IMR-90 (cell line): Measurements from ENCODE around the gene BTBD10. TPM values are rescaled to one million over a fixed set of nuclear protein-coding genes. Genes with fewer than 3 reads are reported as not detected.

Source experiments
- ATAC-seq: fragments of 200-7000 bp; cut with Tn5 transposase; 2 replicates; pipeline ENCODE4 v1.9.1; 2020; ENCODE audit warnings: low read depth, mild to moderate bottlenecking, moderate library complexity
- BruUV-seq: library from RNA; stranded (reverse); fragments of 400-500 nt; replicated peaks from 2 replicates; lab custom pipeline; 2021; lab: Mats Ljungman, UMichigan
- CTCF ChIA-PET: fragments of 300-600 bp; formaldehyde crosslinking; extraction: SDS; loops from one replicate; lab custom pipeline; 2021; ENCODE audit warnings: antibody characterized with exemption; lab: Yijun Ruan, JAX
- POLR2A ChIA-PET: fragments of 300-600 bp; sonication (Branson Sonifier 250); formaldehyde crosslinking; loops from one replicate; lab custom pipeline; 2022; ENCODE audit warnings: antibody characterized with exemption; ENCODE audit not compliant: unreplicated experiment; lab: Charles Lee
- DNase-seq: peaks from one replicate; pipeline ENCODE4 v3.0.0; 2013
- H2AFZ ChIP-seq: replicated peaks from 2 replicates; pipeline ENCODE3; 2013; ENCODE audit warnings: low read length, mild to moderate bottlenecking; ENCODE audit not compliant: poor library complexity
- H2AK5ac ChIP-seq: 2 replicates; pipeline ENCODE4 v1.6.1; 2013; ENCODE audit warnings: low read depth, low read length, inconsistent platforms
- H2AK9ac ChIP-seq: replicated peaks from 2 replicates; pipeline ENCODE3; 2013; ENCODE audit warnings: mild to moderate bottlenecking, low read depth, low read length, moderate library complexity; ENCODE audit not compliant: poor library complexity
- H2BK120ac ChIP-seq: 2 replicates; pipeline ENCODE4 v1.6.1; 2013; ENCODE audit warnings: low read depth, low read length, inconsistent platforms
- H2BK15ac ChIP-seq: 3 replicates; pipeline ENCODE4 v1.6.1; 2013; ENCODE audit warnings: low read depth, low read length, inconsistent platforms
- H2BK20ac ChIP-seq: 2 replicates; pipeline ENCODE4 v1.6.1; 2013; ENCODE audit warnings: low read depth, mild to moderate bottlenecking, inconsistent platforms, low read length, moderate library complexity
- H2BK5ac ChIP-seq: 2 replicates; pipeline ENCODE4 v1.6.1; 2013; ENCODE audit warnings: mild to moderate bottlenecking, low read depth, low read length, inconsistent platforms; ENCODE audit not compliant: poor library complexity, severe bottlenecking
- H3K14ac ChIP-seq: replicated peaks from 2 replicates; pipeline ENCODE4 v1.6.1; 2013; ENCODE audit warnings: low read depth, low read length, inconsistent platforms
- H3K18ac ChIP-seq: 2 replicates; pipeline ENCODE4 v1.6.1; 2013; ENCODE audit warnings: low read depth, low read length, control low read depth
- H3K23ac ChIP-seq: 2 replicates; pipeline ENCODE4 v1.6.1; 2013; ENCODE audit warnings: low read depth, low read length, inconsistent platforms
- H3K27ac ChIP-seq: 2 replicates; pipeline ENCODE4 v1.5.1; 2013; ENCODE audit warnings: mild to moderate bottlenecking, control low read depth, low read length; ENCODE audit not compliant: insufficient read depth
- H3K27me3 ChIP-seq: 2 replicates; pipeline ENCODE4 v1.6.1; 2013; ENCODE audit warnings: low read length; ENCODE audit not compliant: control insufficient read depth, insufficient read depth
- H3K36me3 ChIP-seq: 2 replicates; pipeline ENCODE4 v1.6.1; 2013; ENCODE audit warnings: low read length, mixed read lengths; ENCODE audit not compliant: control insufficient read depth, insufficient read depth
- H3K4ac ChIP-seq: 2 replicates; pipeline ENCODE4 v1.6.1; 2013; ENCODE audit warnings: low read depth, low read length, inconsistent platforms
- H3K4me1 ChIP-seq: 2 replicates; pipeline ENCODE4 v1.6.1; 2013; ENCODE audit warnings: low read length, mixed read lengths; ENCODE audit not compliant: control insufficient read depth, insufficient read depth
- H3K4me2 ChIP-seq: 2 replicates; pipeline ENCODE4 v1.6.1; 2013; ENCODE audit warnings: low read depth, mild to moderate bottlenecking, control low read depth, low read length, moderate library complexity
- H3K4me3 ChIP-seq: 2 replicates; pipeline ENCODE4 v1.5.1; 2013; ENCODE audit warnings: low read depth, mild to moderate bottlenecking, control low read depth, low read length, moderate library complexity; ENCODE audit not compliant: insufficient read depth
- H3K56ac ChIP-seq: 2 replicates; pipeline ENCODE4 v1.6.1; 2013; ENCODE audit warnings: low read length, inconsistent platforms; ENCODE audit not compliant: insufficient read depth; ENCODE audit errors: extremely low read depth
- H3K79me1 ChIP-seq, 2 experiments: 2 replicates each; pipeline ENCODE4 v1.6.1; 2013; ENCODE audit warnings: low read length in 2 of 2, inconsistent platforms in 1 of 2, low read depth in 1 of 2
- H3K9ac ChIP-seq: 2 replicates; pipeline ENCODE4 v1.6.1; 2013; ENCODE audit warnings: low read depth, low read length, control low read depth
- H3K9me1 ChIP-seq: 2 replicates; pipeline ENCODE4 v1.6.1; 2013; ENCODE audit warnings: low read length, inconsistent platforms; ENCODE audit not compliant: insufficient read depth
- H3K9me3 ChIP-seq: 2 replicates; pipeline ENCODE4 v1.6.1; 2013; ENCODE audit warnings: low read length; ENCODE audit not compliant: control insufficient read depth, insufficient read depth
- H4K20me1 ChIP-seq: 2 replicates; pipeline ENCODE4 v1.6.1; 2013; ENCODE audit warnings: low read length, inconsistent platforms; ENCODE audit not compliant: insufficient read depth
- H4K5ac ChIP-seq: 2 replicates; pipeline ENCODE4 v1.6.1; 2013; ENCODE audit warnings: mild to moderate bottlenecking, low read depth, low read length, control low read depth
- H4K8ac ChIP-seq, 2 experiments: 2 replicates each; pipeline ENCODE4 v1.6.1; 2013; ENCODE audit warnings: low read depth in 2 of 2, low read length in 2 of 2, control low read depth in 1 of 2, inconsistent platforms in 1 of 2
- H4K91ac ChIP-seq: 2 replicates; pipeline ENCODE4 v1.6.1; 2013; ENCODE audit warnings: low read depth, low read length, inconsistent platforms; ENCODE audit not compliant: insufficient read depth
- BHLHE40 ChIP-seq: fragments of 150-350 bp; IDR thresholded peaks from 2 replicates; pipeline ENCODE4 v1.6.1; 2016; ENCODE audit warnings: mild to moderate bottlenecking, low read depth, low read length
- CEBPB ChIP-seq: IDR thresholded peaks from 2 replicates; pipeline ENCODE4 v1.6.1; 2012; ENCODE audit warnings: low read depth, low read length, improper control_type of control experiment
- CHD1 ChIP-seq: IDR thresholded peaks from 2 replicates; pipeline ENCODE4 v1.6.1; 2012; ENCODE audit warnings: low read depth, low read length, improper control_type of control experiment
- CTCF ChIP-seq: conservative IDR thresholded peaks from 2 replicates; pipeline ENCODE4 v1.5.1; 2012; ENCODE audit warnings: mild to moderate bottlenecking, low read depth, low read length, improper control_type of control experiment
- ELK1 ChIP-seq: fragments of 150-350 bp; IDR thresholded peaks from 2 replicates; pipeline ENCODE4 v1.6.1; 2016; ENCODE audit warnings: low read depth, mild to moderate bottlenecking, low read length, moderate library complexity, borderline replicate concordance
- FOS ChIP-seq: fragments of 150-350 bp; IDR thresholded peaks from 2 replicates; pipeline ENCODE4 v1.6.1; 2016; ENCODE audit warnings: low read depth, low read length
- MAFK ChIP-seq: IDR thresholded peaks from 2 replicates; pipeline ENCODE4 v1.6.1; 2012; ENCODE audit warnings: low read depth, low read length, improper control_type of control experiment
- MAZ ChIP-seq: IDR thresholded peaks from 2 replicates; pipeline ENCODE4 v1.6.1; 2012; ENCODE audit warnings: low read depth, mild to moderate bottlenecking, low read length, improper control_type of control experiment, moderate library complexity, borderline replicate concordance
- MXI1 ChIP-seq: IDR thresholded peaks from 2 replicates; pipeline ENCODE4 v1.6.1; 2012; ENCODE audit warnings: low read depth, mild to moderate bottlenecking, low read length, moderate library complexity, borderline replicate concordance
- NFE2L2 ChIP-seq: fragments of 150-350 bp; IDR thresholded peaks from 2 replicates; pipeline ENCODE4 v1.6.1; 2016; ENCODE audit warnings: low read depth, mild to moderate bottlenecking, low read length
- POLR2A ChIP-seq: IDR thresholded peaks from 2 replicates; pipeline ENCODE4 v1.6.1; 2012; ENCODE audit warnings: mild to moderate bottlenecking, low read depth, low read length
- RAD21 ChIP-seq: IDR thresholded peaks from 2 replicates; pipeline ENCODE4 v1.6.1; 2012; ENCODE audit warnings: low read length, improper control_type of control experiment
- RCOR1 ChIP-seq: IDR thresholded peaks from 2 replicates; pipeline ENCODE4 v1.6.1; 2012; ENCODE audit warnings: mild to moderate bottlenecking, low read length, improper control_type of control experiment; ENCODE audit not compliant: insufficient replicate concordance
- RFX5 ChIP-seq: IDR thresholded peaks from 2 replicates; pipeline ENCODE4 v1.8.0; 2012; ENCODE audit warnings: low read depth, mild to moderate bottlenecking, low read length, moderate library complexity
- SMC3 ChIP-seq: fragments of 150-350 bp; IDR thresholded peaks from 2 replicates; pipeline ENCODE4 v1.6.1; 2016; ENCODE audit warnings: low read depth, mild to moderate bottlenecking, antibody characterized with exemption, low read length, moderate library complexity
- USF2 ChIP-seq: fragments of 150-350 bp; IDR thresholded peaks from 2 replicates; pipeline ENCODE4 v1.6.1; 2017; ENCODE audit warnings: mild to moderate bottlenecking, antibody characterized with exemption, low read length, low read depth
- WGBS, 2 experiments: methylation state at CpG; one replicate each; pipeline versions ENCODE4 v1.1.5 to v1.1.7; 2013; ENCODE audit warnings: missing lambda C conversion rate in 2 of 2; ENCODE audit not compliant: insufficient read length in 1 of 2; ENCODE audit errors: extremely low coverage in 2 of 2; 5-methylcytosine and 5-hydroxymethylcytosine counted together
- dilution Hi-C: fragments of 300-500 bp; cut with HindIII; formaldehyde crosslinking; loops from one replicate; pipeline ENCODE4 v1.14.3; 2018; ENCODE audit warnings: low sequenced_read_pairs; ENCODE audit not compliant: unreplicated experiment
- in situ Hi-C: fragments of 300-500 bp; cut with MboI; formaldehyde crosslinking; loops from 3 replicates; pipeline ENCODE4 v1.14.3; 2019; ENCODE audit warnings: low sequenced_read_pairs, inconsistent platforms, mixed read lengths
- intact Hi-C: fragments of 100-400 bp; cut with micrococcal nuclease; formaldehyde crosslinking; loops from 2 replicates; pipeline ENCODE4 v1.10.0; 2022
- polyA plus RNA-seq, 3 experiments: library from polyadenylated mRNA; depleted of rRNA; stranded (reverse); fragments of >200 nt; gene quantifications; 2 replicates each; pipeline ENCODE4 v1.2.3, GENCODE V29; 2012; ENCODE audit warnings: low replicate concordance in 1 of 3
- total RNA-seq: library from RNA; depleted of rRNA; stranded (reverse); fragments of >200 nt; gene quantifications from 2 replicates; pipeline ENCODE4 v1.2.3, GENCODE V29; 2012

The BTBD10 gene
- total and polyA plus RNA-seq, 2 of the 4 experiments (the other 2 are of a cell fraction), result 32.5 to 59.9 TPM

- DNase-seq (no peak), ATAC-seq (no peak)
- peak overlapping the region; percentile 16; the same call in 1 of the 2 replicates for H3K4me2 ChIP-seq
- no peaks in the 10 kb centered on the region for H3K27me3 ChIP-seq
- H4K5ac ChIP-seq, result no peak overlapping the region
- no peak overlapping the region for H3K27ac ChIP-seq
- no peak overlapping the region for H3K56ac ChIP-seq
- H4K20me1 ChIP-seq, result peaks cover 5% of the 10 kb centered on the region; the same call in 1 of the 2 replicates
- dilution Hi-C loops, result no loop called here
- no peak overlapping the region for H4K91ac ChIP-seq
- no peak overlapping the region for H3K4ac ChIP-seq
- no peak overlapping the region for H2BK5ac ChIP-seq
- H2BK15ac ChIP-seq, result no peak overlapping the region
- H2AK9ac ChIP-seq, result no peak overlapping the region
- H3K4me1 ChIP-seq, result peaks cover 3% of the 10 kb centered on the region
- H2AFZ ChIP-seq, result no peak overlapping the region
- no peak overlapping the region for H2AK5ac ChIP-seq
- H3K79me1 ChIP-seq, result peaks cover 8 to 36% of the 10 kb centered on the region in 2 experiments
- H4K8ac ChIP-seq, result no peak overlapping the region
- CTCF ChIA-PET, result no interaction called here
- no peak overlapping the region for H3K4me3 ChIP-seq
- POLR2A ChIA-PET, result no interaction called here
- in situ Hi-C loops, result no loop called here
- H3K9me3 ChIP-seq, result no peaks in the 10 kb centered on the region
- no peak overlapping the region for H3K23ac ChIP-seq
- no peak overlapping the region for H3K14ac ChIP-seq
- 0 out of 2 replicates have a peak, but pooled peaks cover 3% of the 10 kb centered on the region for H3K9me1 ChIP-seq
- no CpG with 5 or more reads among the region's 3 CpGs for WGBS, 2 experiments
- H3K36me3 ChIP-seq, result no peaks in the 10 kb centered on the region
- H2BK20ac ChIP-seq, result no peak overlapping the region
- no TSS peak for BruUV-seq
- H3K9ac ChIP-seq, result no peak overlapping the region
- no peak overlapping the region for H3K18ac ChIP-seq
- no peak overlapping the region for H2BK120ac ChIP-seq
- intact Hi-C loops, result loop anchor here (5.0 to 10.0 kb wide), 2 partner anchors 186 to 254 kb away; partner anchors contain the start of gene BMAL1
- TF ChIP-seq CEBPB, result no peak
- TF ChIP-seq FOS, result no peak
- no peak for TF ChIP-seq MXI1
- no peak for TF ChIP-seq RCOR1
- TF ChIP-seq RFX5, result no peak
- TF ChIP-seq CHD1, result no peak
- no peak for TF ChIP-seq RAD21
- TF ChIP-seq MAZ, result no peak
- TF ChIP-seq NFE2L2, result no peak
- no peak for TF ChIP-seq ELK1
- no peak for TF ChIP-seq POLR2A
- TF ChIP-seq SMC3, result no peak
- no peak for TF ChIP-seq MAFK
- no peak for TF ChIP-seq CTCF
- no peak for TF ChIP-seq BHLHE40
- no peak for TF ChIP-seq USF2
Measured at GRCh38 chr11:13461291-13461690, 1.7 kb downstream of the BTBD10 start.
